Cerebellar nuclear complex (tissue), 1 donor: Measurements from ENCODE around the gene ORC3.
"Not testable (repeated sequence)": the region's sequence is repeated elsewhere in the genome, so short reads cannot be mapped to it uniquely, and the experiment has no call there.

Source experiments
- DNase-seq, 2 experiments: peaks; one replicate each; lab custom pipeline; 2025; lab: John Stamatoyannopoulos, UW

Gene ORC3

DNA sequence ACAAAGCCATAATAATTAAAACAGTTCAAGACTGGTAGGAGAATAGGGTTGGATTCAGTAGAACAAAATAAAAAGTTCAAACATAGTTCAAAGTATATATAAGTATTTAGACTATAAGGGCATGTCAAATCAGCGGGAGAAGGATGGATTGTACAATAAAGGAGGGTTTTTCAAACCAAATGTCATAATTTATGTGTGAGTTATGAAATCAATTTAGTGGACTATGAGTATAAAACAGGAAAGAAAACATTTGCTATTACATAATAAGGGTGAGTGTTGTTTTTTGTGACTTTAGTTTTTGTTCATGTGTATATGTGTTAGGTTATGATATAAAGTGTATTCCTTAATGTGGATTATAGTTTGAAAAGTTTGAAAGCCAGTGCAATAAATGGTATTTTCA, 10.6 kb downstream of the ORC3 start:
- DNase-seq = no peak

DNA sequence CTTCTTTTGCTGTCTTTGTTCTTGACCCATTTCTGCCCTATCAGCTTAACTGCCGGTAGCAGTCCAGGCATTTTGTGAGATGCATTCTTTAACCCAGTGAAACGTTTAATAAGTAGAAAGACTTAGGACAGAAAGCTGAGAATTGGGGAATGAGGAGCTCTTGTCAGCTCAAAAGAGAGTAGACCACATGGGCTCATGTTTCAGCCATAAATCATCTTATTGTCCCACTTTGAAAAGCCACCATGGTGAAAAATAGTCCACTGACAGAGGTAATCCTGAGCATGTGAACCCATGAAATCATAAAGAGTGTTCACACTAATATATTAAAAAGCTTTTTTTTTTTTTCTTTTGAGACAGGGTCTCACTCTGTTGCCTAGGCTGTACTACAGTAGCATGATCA, 16.3 kb downstream of the ORC3 start:
- no peak for DNase-seq

DNA sequence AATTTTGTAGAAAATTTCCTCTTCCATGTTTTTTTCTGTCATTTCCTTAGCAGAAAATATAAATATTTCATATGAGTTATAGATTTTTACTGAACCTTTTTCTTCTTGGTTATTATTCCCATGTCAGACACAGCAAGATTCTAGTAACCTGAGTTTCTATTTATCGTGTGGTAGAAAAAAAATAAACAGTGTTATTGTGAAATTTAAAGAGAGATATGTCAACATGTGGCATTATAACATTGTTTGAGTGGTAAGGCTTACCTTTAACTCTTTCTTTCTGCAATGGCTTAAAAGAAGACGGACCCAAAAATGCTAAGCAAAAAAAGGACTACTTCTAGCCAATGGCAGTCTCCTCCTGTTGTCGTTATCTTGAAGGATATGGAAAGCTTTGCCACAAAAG, 18.9 kb downstream of the ORC3 start:
- no peak for DNase-seq

DNA sequence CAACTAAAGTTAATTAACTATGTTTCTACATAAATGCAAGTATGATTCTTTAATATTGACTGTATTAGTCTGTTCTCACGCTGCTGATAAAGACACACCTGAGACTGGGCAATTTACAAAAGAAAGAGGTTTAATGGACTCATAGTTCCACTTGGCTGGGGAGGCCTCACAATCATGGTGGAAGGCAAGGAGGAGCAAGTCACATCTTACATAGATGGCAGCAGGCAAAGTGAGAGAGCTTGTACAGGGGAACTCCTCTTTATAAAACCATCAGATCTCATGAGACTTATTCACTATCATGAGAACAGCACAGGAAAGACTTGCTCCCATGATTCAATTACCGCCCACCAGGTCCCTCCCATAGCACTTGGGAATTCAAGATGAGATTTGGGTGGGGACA, 23.1 kb downstream of the ORC3 start:
- not testable (repeated sequence) for DNase-seq

DNA sequence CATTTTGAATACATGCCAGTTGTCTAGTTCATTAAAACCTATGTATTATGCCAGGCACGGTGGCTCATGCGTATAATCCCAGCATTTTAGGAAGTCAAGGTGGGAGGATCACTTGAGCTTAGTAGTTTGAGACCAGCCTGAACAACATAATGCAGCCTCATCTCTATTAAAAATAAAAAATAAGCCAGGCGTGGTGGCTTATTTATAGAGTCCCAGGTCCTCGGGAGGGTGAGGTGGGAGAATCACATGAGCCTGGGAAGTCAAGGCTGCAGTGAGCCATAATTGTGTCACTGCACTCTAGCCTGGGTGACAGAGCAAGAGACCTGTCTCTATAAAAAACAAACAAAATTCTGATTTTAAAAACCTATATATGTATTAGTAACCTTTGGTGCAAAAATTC, 27.5 kb downstream of the ORC3 start:
- no peak for DNase-seq

DNA sequence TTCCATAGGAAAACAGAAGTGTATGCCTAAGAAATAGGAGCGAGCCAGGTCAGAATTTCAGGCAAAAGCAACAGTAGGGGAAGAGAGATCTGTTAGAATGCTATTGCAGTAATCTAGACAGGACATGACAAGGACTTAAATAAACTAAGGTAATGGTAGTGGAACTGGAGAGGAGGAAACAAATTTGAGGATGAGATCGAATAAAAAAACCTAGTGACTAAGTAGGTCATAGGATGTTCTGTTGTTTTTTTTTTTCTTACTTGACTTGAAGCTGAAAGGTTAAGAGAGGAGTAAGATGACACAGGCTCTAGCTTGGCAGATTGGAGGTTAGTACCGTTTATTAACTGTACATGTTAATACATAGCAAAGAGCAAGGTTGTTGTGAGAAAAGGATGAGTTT, 28.6 kb downstream of the ORC3 start:
- DNase-seq = no peak

DNA sequence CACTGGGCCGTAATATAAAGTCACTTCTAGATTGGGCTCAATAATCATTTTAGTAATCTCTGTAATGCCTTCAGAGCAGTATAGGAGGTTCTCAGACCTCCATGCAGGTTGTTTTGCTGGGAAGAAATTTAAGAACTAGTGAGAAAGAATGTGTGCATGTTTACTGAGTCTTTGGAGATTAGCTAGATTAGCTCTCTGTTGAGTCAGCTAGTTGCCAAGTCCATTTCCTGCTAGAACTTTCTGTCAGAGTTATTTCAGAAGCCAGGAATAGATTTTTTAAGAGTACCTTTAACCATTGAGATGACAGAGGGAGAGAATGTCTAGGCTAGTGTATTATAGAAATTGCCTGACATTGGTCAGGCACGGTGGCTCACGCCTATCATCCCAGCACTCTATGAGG, 33.3 kb downstream of the ORC3 start:
- DNase-seq = no peak

DNA sequence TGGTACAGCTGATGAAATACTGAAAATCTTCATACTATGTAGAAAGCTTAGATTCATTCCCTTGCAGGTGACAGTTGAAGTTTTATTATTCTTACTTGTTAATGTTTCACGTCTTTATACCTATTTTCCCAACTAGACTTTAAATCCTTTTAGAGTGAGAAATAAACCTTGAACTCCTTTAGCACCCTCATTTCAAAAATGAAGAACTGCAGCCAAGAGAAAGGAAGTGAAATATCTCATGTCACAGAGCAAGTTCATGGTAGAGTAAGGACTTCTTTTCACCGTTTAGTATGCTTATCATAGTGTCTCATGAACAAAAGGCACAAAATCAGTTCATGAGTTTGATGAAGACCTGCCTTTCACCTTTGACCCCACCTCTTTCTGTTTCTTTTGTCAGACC, 38.5 kb downstream of the ORC3 start:
- DNase-seq = no peak

DNA sequence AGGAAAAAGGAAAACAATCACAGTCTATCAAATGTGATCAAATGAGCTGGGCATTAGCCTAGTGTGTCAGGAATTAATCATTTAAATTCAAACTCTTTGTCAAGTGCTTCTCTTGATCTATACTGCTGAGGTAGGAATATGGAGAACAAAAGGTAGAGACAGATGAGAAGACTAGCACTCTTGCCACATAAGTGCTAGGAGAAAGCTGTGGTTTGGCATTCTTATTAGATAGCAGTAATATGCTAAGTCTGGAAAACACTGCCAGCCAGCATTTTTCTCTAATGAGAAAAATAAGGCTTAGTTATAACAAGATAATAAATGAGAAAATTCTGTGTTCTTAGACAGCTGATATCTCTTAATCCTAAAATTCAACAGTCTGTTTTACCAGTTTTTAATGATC, 38.9 kb downstream of the ORC3 start:
- DNase-seq = no peak

DNA sequence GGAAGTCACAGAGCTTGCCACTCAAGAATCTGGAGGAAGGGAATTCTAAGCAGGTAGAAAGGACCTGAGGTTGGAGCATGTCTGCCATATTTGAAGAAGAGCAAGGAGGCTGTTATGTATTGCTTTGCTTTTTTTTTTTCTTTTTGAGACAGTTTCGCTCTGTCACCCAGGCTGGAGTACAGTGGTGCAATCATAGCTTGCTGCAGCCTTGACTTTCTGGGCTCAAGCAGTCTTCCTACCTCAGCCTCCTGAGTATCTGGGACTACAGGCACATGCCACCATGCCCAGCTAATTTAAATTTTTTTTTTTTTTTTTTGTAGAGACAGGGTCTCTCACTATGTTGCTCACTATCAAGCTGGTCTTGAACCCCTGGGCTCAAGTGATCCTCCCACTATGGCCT, 40.8 kb downstream of the ORC3 start:
- no peak for DNase-seq

DNA sequence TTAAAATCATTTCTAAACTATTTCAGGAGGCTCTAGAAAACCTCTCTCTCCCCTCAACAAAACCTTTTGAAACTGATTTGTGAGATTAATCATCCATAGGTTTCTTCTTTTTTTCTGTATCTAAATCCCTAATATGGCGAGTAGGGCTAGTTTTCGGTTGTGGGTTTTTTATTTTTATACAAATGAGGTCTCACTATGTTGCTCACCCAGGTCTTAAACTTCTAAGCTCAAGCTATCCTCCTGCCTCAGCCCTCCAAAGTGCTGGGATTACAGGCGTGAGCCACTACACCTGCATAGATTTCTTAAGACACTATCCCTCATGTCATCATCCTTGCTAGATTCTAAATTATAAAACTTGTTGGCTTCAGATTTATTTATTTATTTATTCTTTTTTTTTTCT, 43.9 kb downstream of the ORC3 start:
- no peak for DNase-seq

DNA sequence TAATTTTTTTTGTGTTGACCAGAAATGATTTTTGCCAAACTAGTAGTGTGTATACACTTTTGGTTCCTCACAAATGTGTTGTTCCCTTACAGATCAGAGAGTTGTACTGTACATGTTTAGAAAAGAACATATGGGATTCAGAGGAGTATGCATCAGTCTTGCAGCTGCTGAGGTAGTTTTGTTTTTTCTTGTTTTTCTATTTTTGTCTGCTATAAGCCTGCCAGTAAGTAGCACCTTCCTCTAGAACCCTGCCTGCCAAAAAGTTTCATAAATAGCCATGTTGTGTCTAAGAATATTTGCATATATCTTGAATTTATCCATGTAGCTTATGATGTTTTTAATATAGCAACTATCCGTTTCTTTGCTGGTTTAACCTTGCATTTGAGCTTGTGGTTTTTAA, 46.4 kb downstream of the ORC3 start:
- no peak for DNase-seq

DNA sequence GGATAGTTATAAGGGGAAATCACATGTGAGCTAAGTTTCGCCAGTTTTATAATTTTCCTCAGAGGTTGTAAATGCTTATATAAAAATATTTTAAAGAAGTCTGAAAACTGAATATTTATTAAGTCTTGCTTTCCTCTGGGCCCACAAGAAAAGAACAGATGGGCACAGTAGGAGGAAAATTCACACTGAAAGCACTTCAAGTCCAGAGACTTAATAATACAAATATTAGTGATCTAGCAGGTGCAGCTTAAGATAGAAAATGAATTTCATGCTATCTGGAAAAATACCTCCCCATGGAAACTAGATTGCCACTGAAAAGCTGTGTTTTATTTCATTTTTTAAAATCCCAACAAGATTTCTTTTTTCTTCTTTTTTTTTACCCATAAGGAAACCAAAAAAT, 47.2 kb downstream of the ORC3 start:
- no peak for DNase-seq

DNA sequence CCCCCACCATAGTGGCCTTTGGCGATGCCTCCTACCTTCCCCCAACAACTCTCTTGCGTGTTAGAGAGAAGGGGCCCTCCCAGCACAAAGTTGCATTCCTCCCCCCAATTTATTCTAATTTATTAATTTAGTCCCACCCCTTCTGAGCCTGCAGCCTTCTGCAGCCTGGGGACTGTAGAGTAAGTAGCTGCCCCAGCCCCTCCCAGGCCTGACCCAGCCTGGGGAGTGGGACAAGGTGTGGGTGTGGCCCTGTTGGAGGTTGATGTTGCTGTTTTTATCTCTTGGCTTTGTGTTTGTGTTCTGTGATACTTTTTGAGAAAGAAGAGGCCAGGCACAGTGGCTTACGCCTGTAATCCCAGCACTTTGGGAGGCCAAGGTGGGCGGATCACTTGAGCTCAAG, 49.4 kb downstream of the ORC3 start:
- DNase-seq = no peak

DNA sequence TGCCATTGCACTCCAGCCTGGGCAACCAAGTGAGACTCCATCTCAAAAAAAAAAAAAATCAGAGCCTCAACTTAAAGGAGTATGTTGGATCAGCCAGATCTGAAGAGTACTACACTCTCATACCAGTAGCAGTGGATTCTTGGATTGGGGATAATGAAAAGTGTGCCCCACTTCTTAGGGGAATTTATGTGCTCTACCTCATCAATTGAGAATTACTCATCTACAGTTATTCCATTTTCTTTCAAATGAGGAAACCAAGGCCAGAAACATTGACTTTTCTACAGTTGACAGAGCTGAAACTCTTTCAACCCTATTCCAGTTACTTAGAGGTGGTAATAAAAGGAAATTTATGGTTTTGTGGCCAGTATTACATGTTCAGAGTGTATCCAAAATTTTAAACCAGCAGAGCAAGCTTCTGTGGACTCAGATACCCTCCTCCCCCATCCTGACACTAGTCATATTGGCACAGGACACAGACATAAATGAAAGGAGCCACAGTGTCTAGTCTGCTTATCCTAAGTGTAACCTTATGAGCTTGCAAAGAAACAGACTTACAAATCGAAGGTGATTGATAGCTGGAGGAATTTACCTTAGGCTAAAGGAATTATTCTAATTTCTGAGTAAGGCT, 51.2 kb downstream of the ORC3 start:
- no peak for DNase-seq

DNA sequence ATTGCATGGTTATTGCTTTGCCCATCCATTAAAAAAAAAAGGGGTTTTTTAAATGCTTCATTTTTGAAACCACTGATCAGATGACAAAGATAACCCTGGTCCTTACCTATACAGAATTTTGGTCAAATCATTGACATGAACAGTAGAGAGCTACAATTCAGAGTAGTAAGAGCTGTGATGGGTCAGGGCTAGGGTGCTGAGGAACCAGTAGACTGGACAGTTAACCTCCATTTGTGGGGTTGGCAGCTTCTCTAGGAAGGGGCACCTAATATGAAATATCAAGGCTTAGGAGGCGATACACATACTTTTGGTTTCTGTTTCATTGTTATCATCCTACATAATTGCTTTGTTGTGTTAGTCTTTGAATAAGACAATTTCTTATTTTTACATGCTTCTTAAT, 55.1 kb downstream of the ORC3 start:
- DNase-seq = no peak

DNA sequence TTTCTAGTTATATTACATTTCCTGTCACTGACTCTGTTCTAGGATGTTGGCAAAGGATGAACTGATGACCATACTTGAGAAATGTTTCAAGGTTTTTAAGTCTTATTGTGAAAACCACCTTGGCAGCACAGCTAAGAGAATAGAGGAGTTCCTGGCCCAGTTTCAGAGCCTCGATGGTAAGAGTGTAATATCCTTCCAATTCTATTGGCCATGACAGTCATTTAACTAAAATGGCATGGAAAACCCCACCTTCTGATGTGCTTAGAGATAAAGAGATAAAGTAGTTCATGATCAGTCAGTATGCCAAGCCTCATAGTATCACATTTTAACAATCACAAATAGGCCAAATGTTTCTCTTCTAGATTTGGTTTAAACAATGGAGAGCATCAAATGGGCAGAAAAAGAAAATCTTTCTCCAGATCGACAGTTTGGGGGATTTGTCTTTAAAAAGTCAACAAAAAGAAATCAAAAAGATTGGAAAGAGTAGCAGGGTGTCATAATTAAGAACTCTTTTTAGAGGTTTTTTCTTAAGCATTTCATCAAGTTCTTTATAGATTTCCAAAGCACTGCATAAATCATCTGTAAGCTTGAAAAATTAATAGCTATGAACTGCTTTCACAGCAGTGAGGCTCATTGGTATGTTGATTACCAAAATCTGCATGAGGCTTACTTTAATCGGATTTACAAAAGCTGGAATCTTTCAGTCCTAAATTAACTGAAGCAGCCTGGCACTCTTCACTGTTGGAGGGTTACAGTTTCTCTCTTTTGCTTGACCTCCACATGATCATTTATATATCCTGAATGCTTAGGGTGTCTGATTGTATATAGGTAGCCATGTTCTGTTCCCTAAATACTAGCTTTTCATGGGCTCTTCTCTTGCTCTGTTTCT, 63.4 kb downstream of the ORC3 start:
- no peak for DNase-seq

DNA sequence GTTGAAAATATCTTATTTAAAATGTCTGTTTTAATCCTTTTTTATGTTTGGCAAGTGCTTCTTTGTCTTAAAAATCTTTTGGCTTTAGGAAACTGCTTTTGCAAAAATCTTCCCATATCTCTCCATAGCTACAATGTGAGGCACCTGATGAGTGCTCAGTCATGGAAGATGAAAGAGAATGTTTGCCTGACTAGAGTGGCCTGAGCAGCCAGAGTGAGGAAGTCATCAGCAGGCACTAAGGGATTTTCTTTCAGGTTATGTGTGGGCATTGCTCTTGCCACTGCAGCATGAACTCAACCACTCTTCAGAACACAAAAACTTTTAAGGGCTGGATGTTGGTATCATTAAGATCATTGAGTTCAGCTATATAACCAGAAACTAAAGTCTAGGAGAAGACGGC, 64.2 kb downstream of the ORC3 start:
- no peak for DNase-seq

DNA sequence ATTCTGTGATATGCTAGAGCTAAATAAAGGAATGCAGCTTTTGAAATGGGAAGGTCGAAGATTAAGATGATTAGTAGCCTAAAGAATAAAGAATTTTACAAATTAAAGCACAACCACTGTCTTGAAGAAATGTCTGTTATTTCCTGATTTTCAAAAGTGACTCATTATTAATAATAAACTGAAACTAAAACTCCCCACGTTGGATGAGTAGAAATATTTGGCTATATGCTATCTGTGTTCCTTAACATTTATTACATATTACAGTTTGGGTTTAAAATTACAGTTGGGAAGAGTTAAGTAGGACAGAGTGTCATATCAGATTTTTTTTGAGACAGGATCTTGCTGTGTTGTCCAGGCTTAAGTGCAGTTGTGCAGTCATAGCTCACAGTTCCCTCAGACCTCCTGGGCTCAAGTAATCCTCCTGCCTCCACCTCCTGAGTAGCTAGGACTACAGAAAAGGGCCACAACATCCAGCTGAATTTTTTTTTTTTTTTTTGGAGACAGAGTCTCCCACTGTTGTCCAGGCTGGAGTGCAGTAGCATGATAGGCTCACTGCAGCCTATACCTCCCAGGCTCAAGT, 65.0 kb downstream of the ORC3 start:
- no peak for DNase-seq

DNA sequence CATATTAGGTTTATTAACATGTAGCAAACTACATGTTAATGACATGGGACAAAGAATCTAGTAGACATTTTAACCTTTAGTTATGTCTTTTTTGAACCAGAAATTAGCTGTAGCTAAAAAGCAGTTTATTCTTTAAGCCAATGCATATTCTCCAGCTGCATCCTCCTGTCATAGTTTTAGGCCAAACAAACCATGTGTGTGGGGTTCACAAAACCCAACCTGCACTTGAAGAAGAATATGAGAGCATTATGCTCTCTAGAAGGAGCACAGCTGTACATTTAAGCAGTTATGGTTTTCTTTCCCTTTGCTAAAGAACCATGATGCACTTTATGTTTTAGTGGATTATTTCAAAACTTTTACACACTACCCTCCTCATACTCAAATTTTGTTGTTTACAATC, 65.9 kb downstream of the ORC3 start:
- DNase-seq = no peak

DNA sequence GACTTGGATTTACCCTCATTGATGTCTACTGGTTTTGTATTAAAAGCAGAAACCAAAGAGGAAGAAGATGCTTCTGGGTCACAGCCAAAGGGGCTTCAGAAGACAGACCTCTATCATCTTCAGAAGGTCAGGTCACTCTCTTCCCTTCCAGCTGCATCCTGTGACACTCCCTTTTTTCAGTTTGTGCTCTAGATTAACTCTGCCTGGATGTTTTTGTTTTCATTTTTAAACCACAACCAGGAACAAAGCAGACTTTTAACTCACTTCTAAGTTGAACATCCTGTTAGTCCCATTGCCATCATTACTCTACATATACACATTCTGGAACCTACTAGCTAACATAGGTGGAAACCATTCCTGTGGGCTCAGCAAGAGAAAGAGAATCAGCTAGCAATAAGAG, 66.9 kb downstream of the ORC3 start:
- DNase-seq = no peak

DNA sequence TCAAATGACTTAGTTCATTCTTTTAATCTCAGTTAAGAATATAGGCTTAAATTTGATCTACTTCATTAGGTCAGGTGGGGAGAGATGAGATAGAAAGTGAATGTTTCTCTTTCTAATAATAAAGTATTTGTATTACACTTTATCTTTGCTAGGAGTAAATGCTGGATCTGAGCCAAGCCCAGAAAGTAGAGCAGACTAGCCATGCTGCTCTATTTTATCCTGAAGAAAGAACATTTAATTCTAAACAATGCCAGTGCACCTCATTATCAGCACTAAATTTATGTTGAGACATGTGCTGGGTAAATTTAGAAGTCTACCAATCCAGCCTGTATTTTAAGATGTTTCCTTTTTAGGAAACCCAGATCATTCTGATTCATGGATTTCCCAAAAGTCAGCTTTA, 68.6 kb downstream of the ORC3 start:
- DNase-seq = no peak

DNA sequence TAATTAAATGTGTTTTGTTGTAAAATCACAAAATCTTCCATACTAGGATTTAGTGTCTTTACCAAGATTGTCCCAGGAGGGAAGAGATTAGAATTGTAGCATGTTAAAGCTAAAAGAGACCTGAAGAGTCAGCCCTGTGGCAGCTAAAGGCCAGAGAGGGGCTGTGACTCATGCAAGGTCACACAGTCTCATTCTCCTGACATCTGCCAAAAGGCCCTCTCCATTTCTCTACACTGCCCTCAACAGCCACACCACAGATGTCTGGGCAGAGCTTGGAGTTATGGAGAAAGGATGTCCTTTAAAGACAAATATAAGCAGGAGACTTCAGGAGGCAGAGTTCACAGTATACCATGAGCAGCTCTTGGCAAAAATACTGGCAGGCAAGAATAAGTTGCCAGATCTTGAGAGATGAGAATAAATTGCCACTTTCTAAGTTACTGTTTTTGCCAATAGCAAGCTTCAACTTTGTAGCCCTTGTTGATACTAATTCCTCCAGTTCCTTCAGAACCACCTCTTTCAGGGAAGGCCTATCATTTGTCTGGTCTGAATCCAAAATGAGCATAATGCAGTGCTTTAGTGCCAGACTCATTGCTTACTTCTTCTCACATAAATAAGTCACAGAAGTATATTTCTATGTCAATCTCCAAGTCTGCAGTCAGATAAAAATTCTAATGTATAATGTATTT, 70.4 kb downstream of the ORC3 start:
- no peak for DNase-seq
